ENCODE measurements around the gene ATP1B1. TPM values are rescaled to one million over a fixed set of nuclear protein-coding genes. Genes with fewer than 3 reads are reported as not detected.

Gene ATP1B1
- total RNA-seq, 1 experiment from 2014 or later, result 20.2 TPM

- Histone ChIP-seq H3K4me1 (ENCODE audit: insufficient read depth, low read length, poor library complexity, severe bottlenecking) (peaks cover 3% of the 10 kb centered on the region), H3K36me3 (ENCODE audit: insufficient read depth, low read length, poor library complexity, severe bottlenecking) (no peaks in the 10 kb centered on the region), H3K27me3 (replicated peaks; ENCODE audit: insufficient read depth, low read depth, low read length, poor library complexity) (no peaks in the 10 kb centered on the region), H3K4me3 (ENCODE audit: low read depth, low read length, poor library complexity, severe bottlenecking) (no peak overlapping the region), H3K9me3 (ENCODE audit: low read depth, low read length, poor library complexity, severe bottlenecking) (no peaks in the 10 kb centered on the region), H3K27ac (ENCODE audit: low read depth, low read length, poor library complexity, severe bottlenecking) (no peak overlapping the region)
- no peak for TF ChIP-seq EZH2 (IDR thresholded peaks at IDR 0.05; ENCODE audit: borderline replicate concordance, low read depth, low read length, poor library complexity, severe bottlenecking)
- TF ChIP-seq CTCF (conservative IDR thresholded peaks at IDR 0.05; ENCODE audit: low read depth, low read length), result no peak
- no TSS peak for BruUV-seq (replicated peaks)
- ChIA-PET POLR2A (ENCODE audit: low non-redundant PET) (no interaction called here), CTCF (interaction anchor here (0.6 kb wide), 1 partner anchor 226 kb away, joined by 3 read pairs; no protein-coding TSS in a partner anchor)
- intact Hi-C loops (cut with micrococcal nuclease; ENCODE audit: unreplicated experiment), result loop anchor here (10.0 kb wide), 3 partner anchors 242 to 498 kb away; no protein-coding TSS in a partner anchor
- peak; percentile 59 for DNase-seq (ENCODE audit: low spot score)
Measured at GRCh38 chr1:169102567-169102966, 3.9 kb upstream of the ATP1B1 start.

- CTCF ChIA-PET, result no interaction called here
- no peak for DNase-seq (ENCODE audit: low spot score)
- H3K4me3 ChIP-seq (ENCODE audit: low read depth, low read length, poor library complexity, severe bottlenecking), result no peak overlapping the region
- intact Hi-C loops (cut with micrococcal nuclease; ENCODE audit: unreplicated experiment), result loop anchor here (10.0 kb wide), 3 partner anchors 242 to 498 kb away; no protein-coding TSS in a partner anchor
- no TSS peak for BruUV-seq (replicated peaks)
- H3K9me3 ChIP-seq (ENCODE audit: low read depth, low read length, poor library complexity, severe bottlenecking), result no peaks in the 10 kb centered on the region
- no peaks in the 10 kb centered on the region for H3K27me3 ChIP-seq (replicated peaks; ENCODE audit: insufficient read depth, low read depth, low read length, poor library complexity)
- peaks cover 7% of the 10 kb centered on the region for H3K4me1 ChIP-seq (ENCODE audit: insufficient read depth, low read length, poor library complexity, severe bottlenecking)
- no peak for TF ChIP-seq EZH2 (IDR thresholded peaks at IDR 0.05; ENCODE audit: borderline replicate concordance, low read depth, low read length, poor library complexity, severe bottlenecking)
- no peak for TF ChIP-seq CTCF (conservative IDR thresholded peaks at IDR 0.05; ENCODE audit: low read depth, low read length)
- H3K27ac ChIP-seq (ENCODE audit: low read depth, low read length, poor library complexity, severe bottlenecking), result no peak overlapping the region
- POLR2A ChIA-PET (ENCODE audit: low non-redundant PET), result no interaction called here
- no peaks in the 10 kb centered on the region for H3K36me3 ChIP-seq (ENCODE audit: insufficient read depth, low read length, poor library complexity, severe bottlenecking)
Measured at GRCh38 chr1:169103002-169103401, 3.5 kb upstream of the ATP1B1 start.

GRCh38 chr1:169103480-169103893 is 3.0 kb upstream of the ATP1B1 start:
- no TSS peak for BruUV-seq (replicated peaks)
- Histone ChIP-seq H3K27ac (ENCODE audit: low read depth, low read length, poor library complexity, severe bottlenecking) (no peak overlapping the region), H3K27me3 (replicated peaks; ENCODE audit: insufficient read depth, low read depth, low read length, poor library complexity) (no peaks in the 10 kb centered on the region), H3K4me3 (ENCODE audit: low read depth, low read length, poor library complexity, severe bottlenecking) (no peak overlapping the region), H3K36me3 (ENCODE audit: insufficient read depth, low read length, poor library complexity, severe bottlenecking) (no peaks in the 10 kb centered on the region), H3K4me1 (ENCODE audit: insufficient read depth, low read length, poor library complexity, severe bottlenecking) (peaks cover 9% of the 10 kb centered on the region), H3K9me3 (ENCODE audit: low read depth, low read length, poor library complexity, severe bottlenecking) (no peaks in the 10 kb centered on the region)
- intact Hi-C loops (cut with micrococcal nuclease; ENCODE audit: unreplicated experiment), result loop anchor here (10.0 kb wide), 3 partner anchors 241 to 499 kb away; no protein-coding TSS in a partner anchor
- ChIA-PET POLR2A (ENCODE audit: low non-redundant PET) (no interaction called here), CTCF (no interaction called here)
- TF ChIP-seq EZH2 (IDR thresholded peaks at IDR 0.05; ENCODE audit: borderline replicate concordance, low read depth, low read length, poor library complexity, severe bottlenecking) (no peak), CTCF (conservative IDR thresholded peaks at IDR 0.05; ENCODE audit: low read depth, low read length) (no peak)
- DNase-seq (ENCODE audit: low spot score), result no peak

Measured in A673 (cell line).